Nephron progenitor cell (in vitro differentiated cells): Measurements from ENCODE around the gene STK33.

ENCODE experiments used
- DNase-seq: peaks from one replicate; pipeline ENCODE4 v3.0.0; 2021
- H3K27ac Mint-ChIP-seq: 2 replicates; pipeline ENCODE4 v1.8.0; 2021; ENCODE audit warnings: mild to moderate bottlenecking, moderate library complexity, mixed read lengths
- H3K27me3 Mint-ChIP-seq: 2 replicates; pipeline ENCODE4 v1.8.0; 2021; ENCODE audit warnings: mild to moderate bottlenecking, low read depth, mixed read lengths; ENCODE audit not compliant: poor library complexity
- H3K36me3 Mint-ChIP-seq: 2 replicates; pipeline ENCODE4 v1.8.0; 2021; ENCODE audit warnings: low read depth, mixed read lengths
- H3K4me1 Mint-ChIP-seq: 2 replicates; pipeline ENCODE4 v1.8.0; 2021; ENCODE audit warnings: mixed read lengths
- H3K4me3 Mint-ChIP-seq: 2 replicates; pipeline ENCODE4 v1.8.0; 2021; ENCODE audit warnings: mild to moderate bottlenecking, moderate library complexity, mixed read lengths
- H3K9me3 Mint-ChIP-seq: 2 replicates; pipeline ENCODE4 v1.8.0; 2021; ENCODE audit warnings: mild to moderate bottlenecking, moderate library complexity, mixed read lengths
- CTCF ChIP-seq: fragments of 200-600 bp; sonication (generic); IDR thresholded peaks from 2 replicates; pipeline ENCODE4 v1.5.0; 2021; ENCODE audit warnings: antibody characterized with exemption

The STK33 gene

GRCh38 chr11:8608652-8609051 lies 14.6 kb upstream of the STK33 start:
- H3K4me1 Mint-ChIP-seq = peaks cover 25% of the 10 kb centered on the region
- H3K27ac Mint-ChIP-seq = no peak overlapping the region
- DNase-seq = no peak
- no peak overlapping the region for H3K4me3 Mint-ChIP-seq
- peaks cover 13% of the 10 kb centered on the region for H3K27me3 Mint-ChIP-seq
- no peak for TF ChIP-seq CTCF
- no peaks in the 10 kb centered on the region for H3K36me3 Mint-ChIP-seq
- H3K9me3 Mint-ChIP-seq = no peaks in the 10 kb centered on the region

GRCh38 chr11:8605971-8606563 lies 12.0 kb upstream of the STK33 start:
- H3K4me3 Mint-ChIP-seq = no peak overlapping the region
- H3K27me3 Mint-ChIP-seq = peaks cover 13% of the 10 kb centered on the region
- no peak overlapping the region for H3K27ac Mint-ChIP-seq
- no peaks in the 10 kb centered on the region for H3K36me3 Mint-ChIP-seq
- DNase-seq = no peak
- no peaks in the 10 kb centered on the region for H3K9me3 Mint-ChIP-seq
- TF ChIP-seq CTCF = no peak
- peaks cover 19% of the 10 kb centered on the region for H3K4me1 Mint-ChIP-seq

GRCh38 chr11:8604078-8604723 lies 10.2 kb upstream of the STK33 start:
- TF ChIP-seq CTCF = peak; percentile 77
- peak; percentile 62 for DNase-seq
- peaks cover 8% of the 10 kb centered on the region for H3K4me1 Mint-ChIP-seq
- no peaks in the 10 kb centered on the region for H3K36me3 Mint-ChIP-seq
- no peaks in the 10 kb centered on the region for H3K9me3 Mint-ChIP-seq
- peaks cover 13% of the 10 kb centered on the region for H3K27me3 Mint-ChIP-seq
- no peak overlapping the region for H3K27ac Mint-ChIP-seq
- no peak overlapping the region for H3K4me3 Mint-ChIP-seq

- no peaks in the 10 kb centered on the region for H3K36me3 Mint-ChIP-seq
- no peak for TF ChIP-seq CTCF
- H3K27me3 Mint-ChIP-seq = peaks cover 13% of the 10 kb centered on the region
- no peaks in the 10 kb centered on the region for H3K9me3 Mint-ChIP-seq
- no peak overlapping the region for H3K27ac Mint-ChIP-seq
- DNase-seq = no peak
- peaks cover 8% of the 10 kb centered on the region for H3K4me1 Mint-ChIP-seq
- H3K4me3 Mint-ChIP-seq = no peak overlapping the region
These were observed 9.7 kb upstream of the STK33 start for GRCh38 chr11:8603696-8604077.

GRCh38 chr11:8601376-8602133 lies 7.5 kb upstream of the STK33 start:
- no peaks in the 10 kb centered on the region for H3K36me3 Mint-ChIP-seq
- TF ChIP-seq CTCF = no peak
- peaks cover 8% of the 10 kb centered on the region for H3K4me1 Mint-ChIP-seq
- no peak overlapping the region for H3K4me3 Mint-ChIP-seq
- H3K27me3 Mint-ChIP-seq = peaks cover 16% of the 10 kb centered on the region
- DNase-seq = no peak
- no peak overlapping the region for H3K27ac Mint-ChIP-seq
- H3K9me3 Mint-ChIP-seq = no peaks in the 10 kb centered on the region
